ENCODE measurements around the gene TTYH1. TPM values are rescaled to one million over a fixed set of nuclear protein-coding genes. Genes with fewer than 3 reads are reported as not detected.

TTYH1 gene
- total RNA-seq, 1 donor from 2014 or later: not detected

- Histone ChIP-seq H3K36me3 (ENCODE audit: control insufficient read depth, insufficient read depth, low read length) (no peaks in the 10 kb centered on the region), H3K4me3 (ENCODE audit: low read depth, low read length) (peak overlapping the region; percentile 39), H3K27me3 (ENCODE audit: control insufficient read depth, insufficient read depth, low read length) (peaks cover 17% of the 10 kb centered on the region)
- TF ChIP-seq, protein P1, sequence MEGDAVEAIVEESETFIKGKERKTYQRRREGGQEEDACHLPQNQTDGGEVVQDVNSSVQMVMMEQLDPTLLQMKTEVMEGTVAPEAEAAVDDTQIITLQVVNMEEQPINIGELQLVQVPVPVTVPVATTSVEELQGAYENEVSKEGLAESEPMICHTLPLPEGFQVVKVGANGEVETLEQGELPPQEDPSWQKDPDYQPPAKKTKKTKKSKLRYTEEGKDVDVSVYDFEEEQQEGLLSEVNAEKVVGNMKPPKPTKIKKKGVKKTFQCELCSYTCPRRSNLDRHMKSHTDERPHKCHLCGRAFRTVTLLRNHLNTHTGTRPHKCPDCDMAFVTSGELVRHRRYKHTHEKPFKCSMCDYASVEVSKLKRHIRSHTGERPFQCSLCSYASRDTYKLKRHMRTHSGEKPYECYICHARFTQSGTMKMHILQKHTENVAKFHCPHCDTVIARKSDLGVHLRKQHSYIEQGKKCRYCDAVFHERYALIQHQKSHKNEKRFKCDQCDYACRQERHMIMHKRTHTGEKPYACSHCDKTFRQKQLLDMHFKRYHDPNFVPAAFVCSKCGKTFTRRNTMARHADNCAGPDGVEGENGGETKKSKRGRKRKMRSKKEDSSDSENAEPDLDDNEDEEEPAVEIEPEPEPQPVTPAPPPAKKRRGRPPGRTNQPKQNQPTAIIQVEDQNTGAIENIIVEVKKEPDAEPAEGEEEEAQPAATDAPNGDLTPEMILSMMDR (IDR thresholded peaks at IDR 0.05; ENCODE audit: insufficient read depth, low read length, poor library complexity, severe bottlenecking): no peak
- no peak for DNase-seq (ENCODE audit: low read depth)
Measured at GRCh38 chr19:54470991-54471782, 55.9 kb downstream of the TTYH1 start.

- TF ChIP-seq, protein P1 (IDR thresholded peaks at IDR 0.05; ENCODE audit: insufficient read depth, low read length, poor library complexity, severe bottlenecking): no peak
- DNase-seq (ENCODE audit: low read depth): no peak
- H3K4me3 ChIP-seq (ENCODE audit: low read depth, low read length): peak within 1 kb of the TSS; percentile 37
- H3K27me3 ChIP-seq (ENCODE audit: control insufficient read depth, insufficient read depth, low read length): peaks cover 17% of the 10 kb centered on the region
- H3K36me3 ChIP-seq (ENCODE audit: control insufficient read depth, insufficient read depth, low read length): no peaks in the 10 kb centered on the region
Measured at GRCh38 chr19:54473071-54473891, 58.0 kb downstream of the TTYH1 start, which contains the start of gene CDC42EP5. Gene CDC42EP5, minus strand, starts transcription at chr19:54473296. Its CDS starts 7,749 bp downstream, at chr19:54465547.

DNA sequence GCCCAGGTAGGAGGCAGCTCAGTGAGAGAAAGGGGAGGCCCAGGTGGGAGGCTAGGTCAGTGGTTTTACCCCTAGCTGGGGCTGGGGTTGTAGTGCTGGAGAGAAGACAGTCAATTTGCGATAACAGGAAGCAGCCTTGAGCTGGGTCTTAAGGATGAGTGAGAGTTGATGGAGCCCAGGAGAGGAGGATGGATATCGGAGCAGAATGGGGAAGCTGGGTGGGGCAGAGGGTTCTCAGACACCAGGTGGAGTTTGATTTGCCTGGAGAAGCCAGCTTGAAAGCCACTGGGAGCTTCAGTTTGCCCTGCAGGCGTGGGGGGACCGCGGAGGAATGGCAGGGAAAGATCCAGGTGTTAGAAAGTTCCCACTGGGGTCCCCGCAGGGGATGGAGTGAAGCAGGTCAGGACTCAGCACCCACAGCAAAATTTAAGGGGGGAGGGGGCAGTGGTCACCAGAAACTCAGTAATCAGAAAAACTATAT lies 58.7 kb downstream of the TTYH1 start:
- TF ChIP-seq, protein P1 (IDR thresholded peaks at IDR 0.05; ENCODE audit: insufficient read depth, low read length, poor library complexity, severe bottlenecking): no peak
- H3K36me3 ChIP-seq (ENCODE audit: control insufficient read depth, insufficient read depth, low read length): no peaks in the 10 kb centered on the region
- no peak overlapping the region for H3K4me3 ChIP-seq (ENCODE audit: low read depth, low read length)
- peaks cover 17% of the 10 kb centered on the region for H3K27me3 ChIP-seq (ENCODE audit: control insufficient read depth, insufficient read depth, low read length)
- DNase-seq (ENCODE audit: low read depth): no peak

- Histone ChIP-seq H3K27me3 (ENCODE audit: control insufficient read depth, insufficient read depth, low read length) (peaks cover 12% of the 10 kb centered on the region), H3K4me3 (ENCODE audit: low read depth, low read length) (no peak overlapping the region), H3K36me3 (ENCODE audit: control insufficient read depth, insufficient read depth, low read length) (no peaks in the 10 kb centered on the region)
- TF ChIP-seq, protein P1 (IDR thresholded peaks at IDR 0.05; ENCODE audit: insufficient read depth, low read length, poor library complexity, severe bottlenecking): no peak
- DNase-seq (ENCODE audit: low read depth): no peak
Measured at GRCh38 chr19:54475706-54476105, 60.4 kb downstream of the TTYH1 start.

GRCh38 chr19:54477650-54478049 lies 62.4 kb downstream of the TTYH1 start:
- no peak overlapping the region for H3K4me3 ChIP-seq (ENCODE audit: low read depth, low read length)
- H3K27me3 ChIP-seq (ENCODE audit: control insufficient read depth, insufficient read depth, low read length): peaks cover 2% of the 10 kb centered on the region
- H3K36me3 ChIP-seq (ENCODE audit: control insufficient read depth, insufficient read depth, low read length): no peaks in the 10 kb centered on the region
- TF ChIP-seq, protein P1 (IDR thresholded peaks at IDR 0.05; ENCODE audit: insufficient read depth, low read length, poor library complexity, severe bottlenecking): no peak
- DNase-seq (ENCODE audit: low read depth): no peak
